HepG2 (cell line): ENCODE data around the gene HDGF. TPM values are rescaled to one million over a fixed set of nuclear protein-coding genes. Genes with fewer than 3 reads are reported as not detected.

Experiments used
- ARNTL ChIP-seq: sonication (generic); formaldehyde crosslinking; IDR thresholded peaks from 2 replicates; pipeline ENCODE4 v1.4.0; 2020; ENCODE audit warnings: mild to moderate bottlenecking, missing genetic modification reagents
- CHCHD3 ChIP-seq: sonication (generic); formaldehyde crosslinking; IDR thresholded peaks from 2 replicates; pipeline ENCODE4 v1.8.0; 2022; ENCODE audit warnings: mild to moderate bottlenecking, missing genetic modification reagents, moderate library complexity
- GATA4 ChIP-seq: sonication (generic); IDR thresholded peaks from 2 replicates; pipeline ENCODE4 v1.6.1; 2016; ENCODE audit warnings: antibody characterized with exemption, low read depth, borderline replicate concordance
- GZF1 ChIP-seq: sonication (generic); formaldehyde crosslinking; IDR thresholded peaks from 2 replicates; pipeline ENCODE4 v1.5.1; 2020; ENCODE audit warnings: mild to moderate bottlenecking, missing genetic modification reagents
- HOXA9 ChIP-seq: sonication (generic); formaldehyde crosslinking; IDR thresholded peaks from 2 replicates; pipeline ENCODE4 v1.8.1; 2022; ENCODE audit warnings: missing genetic modification reagents, mild to moderate bottlenecking, moderate library complexity, borderline replicate concordance
- LRRFIP1 ChIP-seq: sonication (generic); formaldehyde crosslinking; conservative IDR thresholded peaks from 2 replicates; pipeline ENCODE4 v1.4.0; 2020; ENCODE audit warnings: missing genetic modification reagents
- MAF1 ChIP-seq: sonication (generic); formaldehyde crosslinking; IDR thresholded peaks from 2 replicates; pipeline ENCODE4 v1.5.0; 2020; ENCODE audit warnings: missing genetic modification reagents, borderline replicate concordance
- MEIS1 ChIP-seq: sonication (generic); formaldehyde crosslinking; IDR thresholded peaks from 2 replicates; pipeline ENCODE4 v1.9.0; 2021; ENCODE audit warnings: mild to moderate bottlenecking, missing genetic modification reagents, moderate library complexity, borderline replicate concordance
- NCOA1 ChIP-seq: sonication (generic); formaldehyde crosslinking; IDR thresholded peaks from 2 replicates; pipeline ENCODE4 v1.9.0; 2021; ENCODE audit warnings: missing genetic modification reagents
- RARG ChIP-seq: sonication (generic); formaldehyde crosslinking; IDR thresholded peaks from 2 replicates; pipeline ENCODE4 v1.4.0; 2020; ENCODE audit warnings: low read depth, mild to moderate bottlenecking, missing genetic modification reagents
- REL ChIP-seq: sonication (generic); formaldehyde crosslinking; conservative IDR thresholded peaks from 2 replicates; pipeline ENCODE4 v1.8.0; 2022; ENCODE audit warnings: mild to moderate bottlenecking, missing genetic modification reagents, moderate library complexity
- REXO4 ChIP-seq: sonication (generic); formaldehyde crosslinking; IDR thresholded peaks from 2 replicates; pipeline ENCODE4 v1.8.0; 2022; ENCODE audit warnings: missing genetic modification reagents, mild to moderate bottlenecking, borderline replicate concordance
- RFXAP ChIP-seq: sonication (generic); formaldehyde crosslinking; IDR thresholded peaks from 2 replicates; pipeline ENCODE4 v1.4.0; 2020; ENCODE audit warnings: missing genetic modification reagents, borderline replicate concordance
- SIN3B ChIP-seq: fragments of 150-350 bp; IDR thresholded peaks from 2 replicates; pipeline ENCODE4 v1.6.1; 2014; ENCODE audit warnings: low read length
- SP1 ChIP-seq, 2 experiments: fragments of 450-650 bp in 1 of 2; sonication (generic) in 1 of 2; formaldehyde crosslinking in 1 of 2; IDR thresholded peaks; 2 replicates each; pipeline versions ENCODE4 v1.4.0 to v1.6.1; 2016 to 2020; ENCODE audit warnings: missing genetic modification reagents in 1 of 2
- SP140L ChIP-seq: sonication (generic); formaldehyde crosslinking; IDR thresholded peaks from 2 replicates; pipeline ENCODE4 v1.4.0; 2020; ENCODE audit warnings: missing genetic modification reagents, borderline replicate concordance
- SRSF9 ChIP-seq: fragments of 200-400 bp; formaldehyde crosslinking; IDR thresholded peaks from 2 replicates; pipeline ENCODE4 v1.6.1; 2018; ENCODE audit warnings: borderline replicate concordance, mild to moderate bottlenecking, low read depth, low read length; ENCODE audit not compliant: insufficient read depth, poor library complexity, severe bottlenecking
- TCF12 ChIP-seq, 2 experiments: fragments of 450-650 bp in 1 of 2; sonication (generic) in 1 of 2; formaldehyde crosslinking in 1 of 2; IDR thresholded peaks; 2 replicates each; pipeline versions ENCODE4 v1.6.1 to v1.8.0; 2017 to 2022; ENCODE audit warnings: antibody characterized with exemption in 1 of 2, mild to moderate bottlenecking in 1 of 2, missing genetic modification reagents in 1 of 2, moderate library complexity in 1 of 2
- ZFP36L1 ChIP-seq: sonication (generic); formaldehyde crosslinking; IDR thresholded peaks from 2 replicates; pipeline ENCODE4 v1.8.0; 2022; ENCODE audit warnings: mild to moderate bottlenecking, missing genetic modification reagents, moderate library complexity
- ZNF138 ChIP-seq: sonication (generic); formaldehyde crosslinking; IDR thresholded peaks from 2 replicates; pipeline ENCODE4 v1.5.0; 2020; ENCODE audit warnings: mild to moderate bottlenecking, low read depth, missing genetic modification reagents
- ZNF17 ChIP-seq: sonication (generic); formaldehyde crosslinking; IDR thresholded peaks from 2 replicates; pipeline ENCODE4 v1.5.0; 2020; ENCODE audit warnings: mild to moderate bottlenecking, missing genetic modification reagents
- ZNF234 ChIP-seq: sonication (generic); formaldehyde crosslinking; conservative IDR thresholded peaks from 2 replicates; pipeline ENCODE4 v1.5.1; 2020; ENCODE audit warnings: mild to moderate bottlenecking, missing genetic modification reagents
- ZNF441 ChIP-seq: sonication (generic); formaldehyde crosslinking; IDR thresholded peaks from 2 replicates; pipeline ENCODE4 v1.7.0; 2021; ENCODE audit warnings: missing genetic modification reagents, borderline replicate concordance
- ZNF574 ChIP-seq: sonication (generic); formaldehyde crosslinking; IDR thresholded peaks from 2 replicates; pipeline ENCODE4 v1.4.0; 2020; ENCODE audit warnings: missing genetic modification reagents
- ZNF749 ChIP-seq: sonication (generic); formaldehyde crosslinking; IDR thresholded peaks from 2 replicates; pipeline ENCODE4 v1.8.0; 2022; ENCODE audit warnings: mild to moderate bottlenecking, missing genetic modification reagents, moderate library complexity, borderline replicate concordance
- polyA plus RNA-seq, 8 experiments: library from polyadenylated mRNA; depleted of rRNA in 3 of 8; stranded (reverse) in 7 of 8; unstranded in 1 of 8; fragments of >200 nt; fragmentation: Illumina TruSeq in 4 of 8; extraction: Trizol in 4 of 8; gene quantifications; 2 replicates each; pipeline versions ENCODE4 v1.2.1 to v1.2.3, GENCODE V29; 2011 to 2016; ENCODE audit warnings: low read depth in 4 of 8, missing spikeins in 1 of 8, mixed read lengths in 1 of 8; ENCODE audit not compliant: insufficient read depth in 1 of 8
- total RNA-seq, 5 experiments: library from RNA; depleted of rRNA; stranded (reverse); fragments of >200 nt; fragmentation: Illumina TruSeq; extraction: Trizol; gene quantifications; 2 replicates each; pipeline ENCODE4 v1.2.3, GENCODE V29; 2016; ENCODE audit warnings: low read depth in 1 of 5

HDGF gene
- total and polyA plus RNA-seq, 2 of the 13 experiments (the other 11 are each of a cell fraction or from before 2014, with no cell fraction given): 156 to 196 TPM

GRCh38 chr1:156748670-156749418 is 2.6 kb downstream of the HDGF start (continued):
- TF ChIP-seq MEIS1 (no peak), ZNF17 (CRISPR knock-in tag) (no peak), REL (CRISPR knock-in tag) (no peak), MAF1 (no peak), ZNF138 (CRISPR knock-in tag) (no peak), HOXA9 (CRISPR knock-in tag) (no peak), ZNF441 (CRISPR knock-in tag) (no peak), NCOA1 (CRISPR knock-in tag) (no peak), REXO4 (CRISPR knock-in tag) (no peak), RFXAP (CRISPR knock-in tag) (no peak), GATA4 (no peak), ZNF574 (CRISPR knock-in tag) (peak; percentile 61; the same call in 1 of the 2 replicates), ZNF749 (CRISPR knock-in tag) (no peak), SP140L (CRISPR knock-in tag) (no peak), ARNTL (CRISPR knock-in tag) (no peak), SIN3B (no peak), RARG (no peak), ZNF234 (CRISPR knock-in tag) (no peak), ZFP36L1 (CRISPR knock-in tag) (no peak), SRSF9 (no peak), TCF12 (IDR thresholded peaks at IDR 0.05) (no peak), TCF12 (CRISPR knock-in tag; IDR thresholded peaks at IDR 0.05) (no peak), SP1 (IDR thresholded peaks at IDR 0.05) (no peak), SP1 (CRISPR knock-in tag; IDR thresholded peaks at IDR 0.05) (no peak), GZF1 (no peak), CHCHD3 (CRISPR knock-in tag) (no peak), LRRFIP1 (CRISPR knock-in tag) (no peak)
